ENCODE measurements around the gene KCTD4.

DNA sequence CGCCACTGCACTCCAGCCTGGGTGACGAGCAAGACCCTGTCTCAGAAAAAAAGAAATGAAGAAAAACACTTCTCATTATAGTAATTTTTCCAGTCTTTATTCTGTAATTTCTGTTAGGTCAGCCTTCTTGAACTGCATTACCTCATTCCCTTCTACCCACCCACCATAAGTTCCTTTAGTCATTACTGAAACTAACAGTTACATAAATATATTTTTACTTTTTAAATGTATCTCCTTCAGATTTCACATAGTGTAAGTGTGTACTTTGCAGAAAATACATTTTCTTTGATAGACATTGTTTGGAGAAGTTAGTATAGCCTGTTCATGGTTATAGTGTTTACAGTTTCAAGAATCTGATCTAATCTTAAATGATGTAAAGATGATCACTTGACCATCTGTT is 31.7 kb upstream of the KCTD4 start:
- no peak for TF ChIP-seq EZH2 (IDR thresholded peaks at IDR 0.05; ENCODE audit: low read length)
- TF ChIP-seq, protein P1, sequence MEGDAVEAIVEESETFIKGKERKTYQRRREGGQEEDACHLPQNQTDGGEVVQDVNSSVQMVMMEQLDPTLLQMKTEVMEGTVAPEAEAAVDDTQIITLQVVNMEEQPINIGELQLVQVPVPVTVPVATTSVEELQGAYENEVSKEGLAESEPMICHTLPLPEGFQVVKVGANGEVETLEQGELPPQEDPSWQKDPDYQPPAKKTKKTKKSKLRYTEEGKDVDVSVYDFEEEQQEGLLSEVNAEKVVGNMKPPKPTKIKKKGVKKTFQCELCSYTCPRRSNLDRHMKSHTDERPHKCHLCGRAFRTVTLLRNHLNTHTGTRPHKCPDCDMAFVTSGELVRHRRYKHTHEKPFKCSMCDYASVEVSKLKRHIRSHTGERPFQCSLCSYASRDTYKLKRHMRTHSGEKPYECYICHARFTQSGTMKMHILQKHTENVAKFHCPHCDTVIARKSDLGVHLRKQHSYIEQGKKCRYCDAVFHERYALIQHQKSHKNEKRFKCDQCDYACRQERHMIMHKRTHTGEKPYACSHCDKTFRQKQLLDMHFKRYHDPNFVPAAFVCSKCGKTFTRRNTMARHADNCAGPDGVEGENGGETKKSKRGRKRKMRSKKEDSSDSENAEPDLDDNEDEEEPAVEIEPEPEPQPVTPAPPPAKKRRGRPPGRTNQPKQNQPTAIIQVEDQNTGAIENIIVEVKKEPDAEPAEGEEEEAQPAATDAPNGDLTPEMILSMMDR (optimal IDR thresholded peaks at IDR 0.05 in 1 of 3, IDR thresholded peaks at IDR 0.05 in 1 of 3, conservative IDR thresholded peaks at IDR 0.05 in 1 of 3; ENCODE audit: extremely low read depth in 1 of 3, insufficient read depth in 2 of 3, low read length in 3 of 3) = no peak

Data from keratinocyte (primary cell).